Measurements from ENCODE around the gene INMT.

DNA sequence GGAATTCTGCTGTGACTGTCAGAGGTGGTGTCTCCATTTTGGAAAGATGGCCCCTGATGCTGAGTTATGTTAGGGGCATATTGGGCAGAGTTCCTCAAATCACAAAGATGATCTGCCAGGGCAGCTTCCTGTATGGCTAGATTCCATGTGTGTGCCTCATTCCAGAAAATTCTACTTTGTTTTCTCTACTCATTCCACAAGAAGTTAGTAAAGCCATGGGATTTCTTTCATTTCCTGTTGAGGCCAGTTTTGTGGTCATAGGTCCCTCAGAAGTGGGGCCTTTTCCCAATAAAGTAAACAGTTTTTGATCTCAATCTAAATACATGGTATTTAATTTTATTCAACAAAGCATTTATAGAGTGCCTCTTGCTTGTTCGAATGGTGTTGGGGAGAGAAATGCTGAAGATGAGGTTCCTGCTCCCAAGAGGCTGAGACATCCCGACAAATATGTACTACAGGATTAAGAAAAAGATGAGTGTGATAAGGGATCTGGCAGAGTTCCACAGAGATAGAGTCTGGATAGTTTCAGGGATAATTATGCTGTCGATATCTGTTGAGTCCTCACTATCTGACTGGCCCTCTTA lies 52.2 kb downstream of the INMT start:
- no peak for TF ChIP-seq POLR2A (IDR thresholded peaks at IDR 0.05)
- TF ChIP-seq, protein P1, sequence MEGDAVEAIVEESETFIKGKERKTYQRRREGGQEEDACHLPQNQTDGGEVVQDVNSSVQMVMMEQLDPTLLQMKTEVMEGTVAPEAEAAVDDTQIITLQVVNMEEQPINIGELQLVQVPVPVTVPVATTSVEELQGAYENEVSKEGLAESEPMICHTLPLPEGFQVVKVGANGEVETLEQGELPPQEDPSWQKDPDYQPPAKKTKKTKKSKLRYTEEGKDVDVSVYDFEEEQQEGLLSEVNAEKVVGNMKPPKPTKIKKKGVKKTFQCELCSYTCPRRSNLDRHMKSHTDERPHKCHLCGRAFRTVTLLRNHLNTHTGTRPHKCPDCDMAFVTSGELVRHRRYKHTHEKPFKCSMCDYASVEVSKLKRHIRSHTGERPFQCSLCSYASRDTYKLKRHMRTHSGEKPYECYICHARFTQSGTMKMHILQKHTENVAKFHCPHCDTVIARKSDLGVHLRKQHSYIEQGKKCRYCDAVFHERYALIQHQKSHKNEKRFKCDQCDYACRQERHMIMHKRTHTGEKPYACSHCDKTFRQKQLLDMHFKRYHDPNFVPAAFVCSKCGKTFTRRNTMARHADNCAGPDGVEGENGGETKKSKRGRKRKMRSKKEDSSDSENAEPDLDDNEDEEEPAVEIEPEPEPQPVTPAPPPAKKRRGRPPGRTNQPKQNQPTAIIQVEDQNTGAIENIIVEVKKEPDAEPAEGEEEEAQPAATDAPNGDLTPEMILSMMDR (IDR thresholded peaks at IDR 0.05), result no peak

All from Peyer's patch (tissue), 4 donors.